DMS114 treated with DMSO at 0.1 percent for 48 hours (cell line): Measurements from ENCODE around the gene BANK1.

Source experiments
- DNase-seq: peaks from one replicate; lab custom pipeline; 2025; ENCODE audit not compliant: unreplicated experiment; lab: John Stamatoyannopoulos, UW

Gene BANK1

DNA sequence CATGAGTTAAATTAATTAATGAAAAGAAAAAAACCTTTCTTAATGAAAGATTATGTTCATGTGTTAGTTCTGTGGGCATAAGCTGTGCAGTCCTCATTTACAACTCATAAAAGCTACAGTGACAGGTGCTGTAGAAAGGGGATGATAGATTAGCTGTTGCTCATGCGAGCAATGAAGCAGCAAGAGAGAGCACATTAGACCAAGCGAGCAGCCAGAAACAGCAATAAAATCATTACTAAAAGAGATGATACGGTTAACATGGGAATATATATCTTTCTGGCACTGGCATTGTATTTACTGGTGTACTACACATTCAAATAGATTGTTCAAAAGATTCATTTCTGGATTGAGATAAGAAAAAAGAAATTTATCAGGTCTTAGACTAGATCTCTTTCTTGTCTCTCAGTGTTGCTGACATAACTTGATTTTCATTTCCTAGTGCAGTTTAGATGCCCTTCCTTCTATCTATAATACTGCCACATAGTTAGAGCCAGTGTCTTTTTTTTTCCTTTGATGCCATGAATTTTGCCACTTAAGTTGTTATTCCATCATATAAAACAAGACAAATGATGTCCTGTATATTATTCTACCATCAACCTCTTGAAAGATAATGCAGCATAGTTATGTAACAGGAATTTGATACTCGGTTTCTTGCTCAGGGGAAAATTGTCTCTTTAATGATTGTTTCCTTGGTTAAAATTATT is 164.6 kb downstream of the BANK1 start:
- no peak for DNase-seq

DNA sequence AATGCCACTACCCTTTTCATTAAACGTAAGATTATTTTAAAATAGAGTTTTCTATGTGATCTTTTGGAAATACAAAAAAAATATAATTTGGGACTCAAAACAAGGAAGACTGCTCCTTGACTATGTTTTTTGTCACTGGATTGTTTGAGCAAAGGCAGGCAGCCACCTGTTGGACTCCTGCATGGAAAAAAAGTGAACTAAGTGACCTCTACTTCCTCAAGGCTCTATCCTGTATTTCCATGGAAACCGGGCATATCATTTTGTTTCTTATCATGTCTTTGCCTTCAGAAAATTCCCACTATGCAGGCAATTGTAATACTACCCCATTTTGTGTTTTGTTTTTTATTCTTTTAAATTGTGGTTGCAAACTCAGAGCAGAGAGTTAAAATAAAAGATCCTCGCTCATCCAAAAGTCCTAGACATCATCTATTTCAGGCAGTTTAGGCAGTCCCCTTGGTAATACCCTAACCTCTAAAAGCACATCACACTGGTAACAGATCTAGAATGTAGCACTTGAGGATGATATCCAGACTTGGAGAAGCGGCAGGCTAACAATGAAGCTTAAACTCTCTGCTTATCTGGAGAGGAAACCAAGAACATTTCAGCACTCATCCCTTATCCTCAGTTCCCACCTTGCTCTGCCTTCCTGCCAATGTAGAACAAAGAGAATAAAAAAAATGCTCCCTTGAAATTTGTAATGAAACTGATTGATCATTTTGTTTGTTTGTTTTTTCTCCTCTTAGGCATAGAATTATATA is 165.7 kb downstream of the BANK1 start:
- no peak for DNase-seq

DNA sequence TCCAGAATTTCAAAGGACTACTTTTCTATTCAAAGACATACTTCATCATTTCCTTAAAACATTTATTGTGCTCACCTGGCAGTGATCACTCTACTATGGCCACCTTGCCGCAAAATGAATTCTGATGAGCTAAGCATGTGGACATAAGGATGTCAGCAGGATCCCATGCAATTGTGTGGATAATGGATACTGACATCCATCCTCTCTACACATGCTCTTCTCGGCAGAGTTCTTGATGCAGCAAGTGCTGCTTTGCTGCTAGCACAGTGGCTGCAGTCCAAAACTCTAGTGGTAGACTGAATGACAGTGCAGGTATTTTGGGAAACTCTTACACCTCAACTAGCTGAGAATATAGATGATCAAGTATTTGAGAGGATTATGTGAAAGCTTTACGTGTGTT is 168.0 kb downstream of the BANK1 start:
- no peak for DNase-seq

DNA sequence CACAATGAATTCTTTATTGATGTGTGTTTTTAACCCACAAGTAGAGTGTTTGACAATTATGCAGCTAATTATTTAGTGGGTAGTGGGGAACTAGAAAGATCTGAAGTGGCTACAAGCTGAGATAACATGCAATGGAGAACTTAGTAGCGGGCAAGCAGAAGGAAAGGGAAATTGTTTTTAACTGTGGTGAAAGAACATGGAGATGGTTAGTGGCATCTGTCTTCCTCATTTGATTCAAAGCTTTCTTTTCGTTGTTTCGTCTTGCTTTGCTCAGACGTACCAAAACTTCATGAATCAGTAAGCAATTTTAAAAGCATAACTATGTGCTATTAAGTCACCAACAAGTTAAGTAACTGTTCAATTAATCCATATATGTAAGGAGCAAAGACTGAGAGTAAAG is 169.9 kb downstream of the BANK1 start:
- DNase-seq, result no peak

GRCh38 chr4:101961144-101961543 is 170.6 kb downstream of the BANK1 start:
- no peak for DNase-seq

GRCh38 chr4:101967697-101968346 is 177.3 kb downstream of the BANK1 start:
- DNase-seq, result no peak

GRCh38 chr4:101968364-101968763 is 177.8 kb downstream of the BANK1 start:
- no peak for DNase-seq

DNA sequence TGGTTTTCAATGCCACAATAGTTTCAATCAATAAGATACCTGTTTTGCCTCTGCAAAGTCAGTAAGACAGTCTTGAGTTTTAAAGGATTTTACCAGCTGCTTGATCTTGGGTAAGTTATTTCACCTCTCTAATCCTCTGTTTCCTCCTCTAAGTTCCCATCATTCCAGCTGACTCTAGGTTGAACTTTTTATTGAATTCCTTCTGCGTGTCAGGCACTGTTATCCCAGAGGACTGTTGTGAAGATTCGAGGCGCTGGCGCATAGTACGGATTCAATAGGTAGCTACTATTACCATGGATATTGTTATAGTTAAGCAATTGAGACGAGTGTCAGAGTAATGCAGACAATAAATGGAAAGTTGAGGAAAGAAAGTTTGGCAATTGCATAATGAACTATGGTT is 179.4 kb downstream of the BANK1 start:
- DNase-seq, result no peak

DNA sequence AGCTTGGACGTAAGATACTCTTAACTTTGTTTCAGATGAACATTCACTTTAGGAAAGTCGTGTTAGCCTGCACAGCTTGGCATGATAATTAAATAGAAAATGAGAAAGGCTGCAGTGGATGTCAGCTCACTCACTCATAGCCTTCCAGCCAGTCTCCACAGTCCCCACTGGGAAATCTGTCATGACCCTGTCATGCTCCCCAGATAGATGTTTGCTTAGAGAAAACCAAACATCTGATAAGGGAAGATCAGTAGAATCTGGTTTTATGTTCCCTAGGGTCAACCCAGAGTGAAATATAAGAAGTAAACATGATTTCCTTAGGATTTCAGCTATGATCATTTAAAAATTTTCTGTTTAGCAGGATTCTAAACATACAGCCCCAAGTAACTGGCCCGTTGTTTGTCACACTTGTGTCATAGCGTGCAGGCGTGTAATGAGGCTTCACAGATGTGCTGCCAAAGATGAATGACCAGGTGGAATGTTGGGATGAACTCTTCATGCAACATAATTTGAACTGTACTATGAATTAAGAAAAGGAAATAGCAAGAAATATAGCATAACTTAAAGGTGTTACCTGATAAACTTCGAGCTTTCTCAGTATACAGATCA is 180.1 kb downstream of the BANK1 start:
- no peak for DNase-seq

- no peak for DNase-seq
These were observed 182.3 kb downstream of the BANK1 start for GRCh38 chr4:101972791-101973190.

DNA sequence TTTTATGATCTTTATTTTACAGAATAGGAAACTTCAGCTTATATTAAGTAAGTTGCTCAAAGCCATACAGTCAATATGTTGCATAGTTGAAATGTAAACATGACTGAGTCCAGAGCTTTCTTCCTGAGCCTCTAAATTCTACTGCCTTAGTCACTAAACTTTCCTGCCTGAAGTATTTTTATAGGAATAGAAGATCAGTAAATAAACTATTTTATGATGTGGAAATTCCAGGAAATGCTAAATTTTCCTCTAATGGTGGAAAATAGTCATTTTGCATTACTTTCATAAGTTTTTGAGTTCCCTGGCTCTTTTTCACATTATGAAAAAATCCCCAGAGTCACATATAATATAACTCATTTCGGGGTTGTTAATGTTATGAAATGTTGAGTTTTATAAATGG is 182.8 kb downstream of the BANK1 start:
- no peak for DNase-seq

- no peak for DNase-seq
These were observed 186.5 kb downstream of the BANK1 start for GRCh38 chr4:101977076-101977475.

DNA sequence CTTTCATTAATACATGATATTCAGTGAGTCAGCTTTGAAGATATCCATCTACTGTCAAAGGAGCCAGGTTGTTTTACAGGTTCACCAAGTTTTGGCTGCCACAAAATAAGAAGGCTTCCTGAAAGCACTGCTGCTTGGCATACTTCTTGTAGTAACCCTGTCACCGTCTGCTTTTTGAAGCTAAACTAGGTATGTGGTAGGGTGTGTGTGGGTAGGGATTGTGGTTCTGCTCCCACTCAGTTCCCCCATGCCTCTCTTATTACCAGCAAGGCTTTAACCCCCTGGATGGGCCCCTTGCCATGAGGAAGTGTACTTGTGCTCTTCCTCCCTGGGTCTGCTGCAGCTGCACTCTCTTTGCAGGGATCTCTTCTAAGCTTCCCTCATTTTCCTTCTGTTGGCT is 191.2 kb downstream of the BANK1 start:
- no peak for DNase-seq

GRCh38 chr4:101983835-101984234 is 193.3 kb downstream of the BANK1 start:
- DNase-seq, result no peak

GRCh38 chr4:101987623-101988243 is 197.2 kb downstream of the BANK1 start:
- DNase-seq, result no peak

GRCh38 chr4:101989551-101989950 is 199.0 kb downstream of the BANK1 start:
- no peak for DNase-seq

GRCh38 chr4:101992446-101992845 is 201.9 kb downstream of the BANK1 start:
- no peak for DNase-seq

DNA sequence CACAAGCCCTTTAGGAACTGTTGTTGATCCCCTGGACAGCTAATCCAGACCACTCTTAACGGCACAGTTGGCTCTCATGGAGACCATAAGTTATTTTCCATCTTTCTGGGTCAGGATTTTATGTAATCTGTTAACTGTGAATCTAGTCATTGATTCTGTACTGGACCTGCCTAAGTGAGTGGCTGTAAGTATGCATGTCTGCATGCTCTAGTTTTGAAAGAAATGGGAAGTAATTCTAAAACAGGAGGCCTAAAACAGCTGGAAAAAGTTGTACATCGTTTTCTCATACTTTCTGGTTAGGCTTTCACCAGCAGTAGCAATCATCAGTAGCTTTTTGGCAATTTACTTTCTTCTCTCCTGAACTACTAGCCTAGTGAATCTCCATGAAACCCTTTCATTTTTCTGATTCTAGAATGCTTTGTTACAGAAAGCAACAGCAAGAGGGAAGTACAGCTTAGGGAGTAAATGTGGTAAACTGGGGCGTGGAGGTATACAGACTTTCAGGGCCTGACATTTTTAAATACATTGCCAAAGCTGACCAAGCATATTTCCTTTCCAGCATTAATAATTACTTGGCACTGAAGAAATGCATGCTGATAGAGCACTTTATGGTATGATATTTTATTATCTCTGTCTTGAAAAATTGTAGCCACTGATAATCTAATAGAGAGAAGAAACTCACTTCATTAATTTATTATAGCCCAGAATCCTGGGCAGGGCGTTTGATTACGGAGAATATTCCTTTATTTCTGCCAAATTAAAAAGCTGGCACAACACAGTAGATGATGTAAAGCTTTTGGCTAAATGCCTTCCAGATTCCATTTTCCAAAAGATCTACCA is 202.7 kb downstream of the BANK1 start:
- DNase-seq, result no peak

DNA sequence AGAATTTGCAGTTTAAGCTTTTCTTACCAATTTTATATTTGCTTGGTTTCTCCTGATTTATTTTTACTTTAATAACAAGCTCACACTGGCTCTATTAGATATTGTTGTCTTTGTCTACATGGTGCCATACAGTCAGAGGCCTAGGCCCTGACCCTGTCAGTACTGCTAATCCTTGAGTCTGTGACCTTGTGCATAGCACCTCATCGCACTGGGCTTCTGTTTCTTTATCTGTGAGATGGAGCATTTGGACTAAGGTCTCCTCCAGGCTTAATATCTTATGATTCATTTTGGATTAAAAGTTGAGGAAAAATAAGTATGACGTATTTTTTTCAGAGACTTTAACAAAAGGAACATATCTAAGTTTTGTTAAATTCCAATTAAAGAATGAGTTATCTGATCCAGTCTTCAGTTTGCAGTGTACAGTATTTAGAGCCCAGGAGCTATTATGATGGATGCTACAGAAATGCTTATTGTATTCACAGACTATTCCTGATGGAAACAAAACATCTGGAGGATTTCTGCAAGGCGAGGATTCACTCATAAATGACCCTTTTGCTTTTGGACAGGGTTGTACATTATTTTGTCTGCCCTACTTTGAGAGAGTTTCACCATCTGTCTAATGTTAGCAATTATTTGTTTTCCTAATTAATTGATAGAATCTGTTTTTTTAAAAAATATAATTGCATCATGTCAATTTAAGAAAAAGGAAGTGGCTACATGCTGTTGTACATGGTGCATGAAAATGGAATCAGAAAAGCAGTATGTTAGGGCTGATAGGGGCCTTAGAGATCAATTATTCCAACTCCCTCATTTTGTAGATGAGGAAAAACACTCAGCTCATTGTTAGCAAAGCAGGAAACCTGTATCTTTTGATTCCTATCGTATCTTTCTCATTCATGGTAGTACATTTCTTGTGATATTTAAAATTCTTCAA is 203.6 kb downstream of the BANK1 start:
- DNase-seq, result no peak
